Endothelial cell (in vitro differentiated cells): ENCODE data around the gene FNDC8. TPM values are rescaled to one million over a fixed set of nuclear protein-coding genes. Genes with fewer than 3 reads are reported as not detected.
"Not testable (repeated sequence)": the region's sequence is repeated elsewhere in the genome, so short reads cannot be mapped to it uniquely, and the experiment has no call there.

Experiments
- DNase-seq: peaks from one replicate; pipeline ENCODE4 v3.0.0; 2021; ENCODE audit warnings: low spot score
- H3K27ac Mint-ChIP-seq: one replicate; pipeline ENCODE4 v1.8.0; 2021; ENCODE audit warnings: mixed read lengths, inconsistent platforms; ENCODE audit not compliant: unreplicated experiment
- H3K27me3 Mint-ChIP-seq: one replicate; pipeline ENCODE4 v1.8.0; 2021; ENCODE audit warnings: mild to moderate bottlenecking, moderate library complexity, mixed read lengths, inconsistent platforms; ENCODE audit not compliant: unreplicated experiment
- H3K36me3 Mint-ChIP-seq: one replicate; pipeline ENCODE4 v1.8.0; 2021; ENCODE audit warnings: mild to moderate bottlenecking, low read depth, mixed read lengths, inconsistent platforms; ENCODE audit not compliant: unreplicated experiment
- H3K4me1 Mint-ChIP-seq: one replicate; pipeline ENCODE4 v1.8.0; 2021; ENCODE audit warnings: mild to moderate bottlenecking, mixed read lengths, inconsistent platforms; ENCODE audit not compliant: unreplicated experiment
- H3K4me3 Mint-ChIP-seq: one replicate; pipeline ENCODE4 v1.8.0; 2021; ENCODE audit warnings: mild to moderate bottlenecking, mixed read lengths, inconsistent platforms; ENCODE audit not compliant: unreplicated experiment
- H3K9me3 Mint-ChIP-seq: one replicate; pipeline ENCODE4 v1.8.0; 2021; ENCODE audit warnings: mixed read lengths, inconsistent platforms; ENCODE audit not compliant: unreplicated experiment
- total RNA-seq: library from RNA; stranded (reverse); fragmentation: NEBNext Ultra II Directional; extraction: Animal tissue kit (Norgen Biotek cat#: 25700); gene quantifications from one replicate; pipeline ENCODE4 v1.2.1, GENCODE V29; 2021; ENCODE audit not compliant: unreplicated experiment
- TF ChIP-seq, protein P1 (sequence below): fragments of 200-600 bp; sonication (generic); IDR thresholded peaks from one replicate; pipeline ENCODE4 v1.5.0; 2021; ENCODE audit warnings: antibody characterized with exemption; ENCODE audit not compliant: unreplicated experiment

Gene FNDC8
- total RNA-seq, 1 donor from 2014 or later = not detected

DNA sequence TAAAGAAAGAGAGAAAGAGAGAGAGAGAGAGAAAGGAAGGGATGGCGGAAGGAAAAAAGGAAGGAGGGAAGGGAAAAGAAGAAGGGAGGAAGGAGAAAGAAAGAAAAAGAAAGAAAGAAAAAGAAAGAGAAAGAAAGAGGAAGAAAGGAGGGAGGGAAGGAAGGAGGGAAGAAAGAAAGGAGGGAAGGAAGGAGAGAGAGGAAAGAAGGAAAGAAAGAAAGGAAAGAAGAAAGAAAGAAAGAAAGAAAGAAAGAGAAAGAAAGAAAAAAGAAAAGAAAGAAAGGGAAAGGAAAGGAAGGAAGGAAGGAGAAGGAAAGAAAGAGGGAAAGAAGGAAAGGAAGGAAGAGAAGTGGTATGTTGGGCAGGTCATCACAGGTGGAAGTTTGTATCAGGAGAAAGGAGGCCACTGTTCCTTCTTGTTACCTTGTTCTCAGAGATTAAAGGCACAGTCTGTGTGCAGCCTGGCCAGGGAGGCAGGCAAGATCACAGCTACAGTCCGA lies 53.5 kb downstream of the FNDC8 start:
- H3K4me1 Mint-ChIP-seq = no peaks in the 10 kb centered on the region
- H3K27me3 Mint-ChIP-seq = peaks cover 2% of the 10 kb centered on the region
- TF ChIP-seq, protein P1, sequence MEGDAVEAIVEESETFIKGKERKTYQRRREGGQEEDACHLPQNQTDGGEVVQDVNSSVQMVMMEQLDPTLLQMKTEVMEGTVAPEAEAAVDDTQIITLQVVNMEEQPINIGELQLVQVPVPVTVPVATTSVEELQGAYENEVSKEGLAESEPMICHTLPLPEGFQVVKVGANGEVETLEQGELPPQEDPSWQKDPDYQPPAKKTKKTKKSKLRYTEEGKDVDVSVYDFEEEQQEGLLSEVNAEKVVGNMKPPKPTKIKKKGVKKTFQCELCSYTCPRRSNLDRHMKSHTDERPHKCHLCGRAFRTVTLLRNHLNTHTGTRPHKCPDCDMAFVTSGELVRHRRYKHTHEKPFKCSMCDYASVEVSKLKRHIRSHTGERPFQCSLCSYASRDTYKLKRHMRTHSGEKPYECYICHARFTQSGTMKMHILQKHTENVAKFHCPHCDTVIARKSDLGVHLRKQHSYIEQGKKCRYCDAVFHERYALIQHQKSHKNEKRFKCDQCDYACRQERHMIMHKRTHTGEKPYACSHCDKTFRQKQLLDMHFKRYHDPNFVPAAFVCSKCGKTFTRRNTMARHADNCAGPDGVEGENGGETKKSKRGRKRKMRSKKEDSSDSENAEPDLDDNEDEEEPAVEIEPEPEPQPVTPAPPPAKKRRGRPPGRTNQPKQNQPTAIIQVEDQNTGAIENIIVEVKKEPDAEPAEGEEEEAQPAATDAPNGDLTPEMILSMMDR = no peak
- DNase-seq = no peak
- H3K9me3 Mint-ChIP-seq = no peaks in the 10 kb centered on the region
- no peaks in the 10 kb centered on the region for H3K36me3 Mint-ChIP-seq
- no peak overlapping the region for H3K27ac Mint-ChIP-seq
- no peak overlapping the region for H3K4me3 Mint-ChIP-seq

DNA sequence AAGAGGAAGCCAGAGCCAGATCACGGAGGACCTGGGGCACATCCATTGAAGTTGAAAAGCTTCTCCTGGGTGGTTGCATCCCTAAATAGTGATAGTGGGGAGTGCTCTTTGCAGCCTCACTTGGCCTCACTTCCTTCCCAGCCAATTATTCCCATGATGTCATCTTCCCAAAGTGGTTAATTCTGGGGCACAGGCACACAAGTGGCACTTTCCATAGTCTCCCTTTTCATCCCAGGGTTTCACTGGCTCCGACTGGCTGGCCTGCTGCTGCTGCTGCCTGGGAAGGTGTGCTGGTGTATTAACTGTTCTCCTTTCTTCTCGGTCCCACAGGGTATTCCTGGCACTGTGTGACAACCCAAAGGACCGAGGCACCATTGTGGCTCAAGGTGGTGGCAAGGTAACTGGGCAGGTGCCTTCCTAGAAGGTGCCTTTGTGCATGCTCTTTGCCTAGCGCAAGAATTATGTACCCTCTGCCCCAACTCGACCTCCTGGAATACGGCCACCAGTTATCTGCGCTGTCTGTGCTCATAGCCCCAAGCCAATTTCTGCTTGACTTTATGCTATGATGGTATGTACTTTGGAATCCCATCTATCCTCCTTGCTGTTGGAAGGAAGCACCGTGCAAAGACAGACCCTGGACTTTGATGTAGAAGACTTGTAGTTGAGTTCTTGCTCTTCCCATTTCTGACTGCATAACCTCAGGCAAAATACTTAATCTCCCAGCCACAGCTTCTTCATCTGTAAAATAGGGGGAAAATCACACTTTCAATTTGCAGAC lies 54.4 kb downstream of the FNDC8 start:
- no peaks in the 10 kb centered on the region for H3K36me3 Mint-ChIP-seq
- no peak overlapping the region for H3K4me3 Mint-ChIP-seq
- H3K9me3 Mint-ChIP-seq = no peaks in the 10 kb centered on the region
- no peak overlapping the region for H3K27ac Mint-ChIP-seq
- no peaks in the 10 kb centered on the region for H3K4me1 Mint-ChIP-seq
- H3K27me3 Mint-ChIP-seq = peaks cover 2% of the 10 kb centered on the region
- DNase-seq = no peak
- TF ChIP-seq, protein P1 = no peak

DNA sequence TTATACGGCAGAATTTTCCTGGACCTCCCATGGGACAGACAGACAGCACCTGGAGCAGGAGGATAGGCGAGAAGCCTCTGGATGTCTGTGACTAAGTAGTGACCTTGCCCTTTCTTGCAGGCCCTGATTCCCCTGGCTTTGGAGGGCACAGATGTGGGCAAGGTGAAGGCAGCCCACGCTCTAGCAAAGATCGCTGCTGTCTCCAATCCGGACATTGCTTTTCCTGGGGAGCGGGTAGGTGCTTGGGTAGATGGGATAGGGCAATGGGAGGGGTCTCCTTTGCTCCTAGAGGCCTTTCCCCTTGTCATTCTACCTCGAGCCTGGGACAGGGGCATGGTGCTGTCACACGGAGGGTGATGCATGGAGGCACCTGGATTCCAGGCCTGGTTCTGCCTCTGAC lies 55.5 kb downstream of the FNDC8 start:
- Mint-ChIP-seq H3K4me3 (no peak overlapping the region), H3K36me3 (no peaks in the 10 kb centered on the region), H3K27ac (no peak overlapping the region), H3K27me3 (peaks cover 2% of the 10 kb centered on the region), H3K4me1 (no peaks in the 10 kb centered on the region), H3K9me3 (no peaks in the 10 kb centered on the region)
- DNase-seq = no peak
- TF ChIP-seq, protein P1 = no peak

DNA sequence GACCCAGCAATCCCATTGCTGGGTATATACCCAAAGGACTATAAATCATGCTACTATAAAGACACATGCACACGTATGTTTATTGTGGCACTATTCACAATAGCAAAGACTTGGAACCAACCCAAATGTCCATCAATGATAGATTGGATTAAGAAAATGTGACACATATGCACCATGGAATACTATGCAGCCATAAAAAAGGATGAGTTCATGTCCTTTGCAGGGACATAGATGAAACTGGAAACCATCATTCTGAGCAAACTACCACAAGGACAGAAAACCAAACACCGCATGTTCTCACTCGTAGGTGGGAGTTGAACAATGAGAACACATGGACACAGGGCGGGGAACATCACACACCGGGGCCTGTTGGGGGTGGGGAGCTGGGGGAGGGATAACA lies 58.0 kb downstream of the FNDC8 start:
- DNase-seq, H3K9me3 Mint-ChIP-seq, H3K27me3 Mint-ChIP-seq, H3K36me3 Mint-ChIP-seq, H3K4me3 Mint-ChIP-seq, H3K4me1 Mint-ChIP-seq, H3K27ac Mint-ChIP-seq: not testable (repeated sequence)

Other genes with a start within 250 kb of the FNDC8 start
- gene CCT6B, start 160.2 kb upstream of the FNDC8 start, total RNA-seq = 3.9 TPM
- gene ZNF830, start 160.1 kb upstream of the FNDC8 start, total RNA-seq = 18.5 TPM
- gene LIG3, start 141.1 kb upstream of the FNDC8 start, total RNA-seq = 42.1 TPM
- gene RFFL, start 57.9 kb upstream of the FNDC8 start, total RNA-seq = 20.6 TPM
- 16.3 TPM for gene RAD51D, start 1.8 kb upstream of the FNDC8 start, total RNA-seq
- gene NLE1, start 20.7 kb downstream of the FNDC8 start, total RNA-seq = 16.7 TPM
- gene UNC45B, start 26.2 kb downstream of the FNDC8 start, total RNA-seq = 1.9 TPM
- gene SLC35G3, start 72.8 kb downstream of the FNDC8 start, total RNA-seq = not detected
- gene SLFN5, start 121.5 kb downstream of the FNDC8 start, total RNA-seq = 18.2 TPM